Osteocyte (in vitro differentiated cells): ENCODE results near the gene SNX20. TPM values are rescaled to one million over a fixed set of nuclear protein-coding genes. Genes with fewer than 3 reads are reported as not detected.

Experiments used
- DNase-seq: peaks from one replicate; pipeline ENCODE4 v3.0.0; 2021; ENCODE audit warnings: mixed read lengths; ENCODE audit not compliant: unreplicated experiment; ENCODE audit errors: extremely low spot score
- H3K27ac Mint-ChIP-seq: one replicate; pipeline ENCODE4 v1.8.0; 2021; ENCODE audit warnings: mild to moderate bottlenecking, mixed read lengths; ENCODE audit not compliant: unreplicated experiment
- H3K27me3 Mint-ChIP-seq: one replicate; pipeline ENCODE4 v1.8.0; 2021; ENCODE audit warnings: mixed read lengths; ENCODE audit not compliant: unreplicated experiment
- H3K36me3 Mint-ChIP-seq: one replicate; pipeline ENCODE4 v1.8.0; 2021; ENCODE audit warnings: mixed read lengths; ENCODE audit not compliant: unreplicated experiment
- H3K4me1 Mint-ChIP-seq: one replicate; pipeline ENCODE4 v1.8.0; 2021; ENCODE audit warnings: mixed read lengths; ENCODE audit not compliant: unreplicated experiment
- H3K4me3 Mint-ChIP-seq: one replicate; pipeline ENCODE4 v1.8.0; 2021; ENCODE audit warnings: mild to moderate bottlenecking, moderate library complexity, mixed read lengths; ENCODE audit not compliant: unreplicated experiment
- H3K9me3 Mint-ChIP-seq: one replicate; pipeline ENCODE4 v1.8.0; 2021; ENCODE audit warnings: mixed read lengths; ENCODE audit not compliant: unreplicated experiment
- CTCF ChIP-seq: fragments of 200-600 bp; sonication (generic); IDR thresholded peaks from 2 replicates; pipeline ENCODE4 v1.5.0; 2021; ENCODE audit warnings: antibody characterized with exemption, mild to moderate bottlenecking, moderate library complexity
- total RNA-seq: library from RNA; stranded (reverse); gene quantifications from 2 replicates; pipeline ENCODE4 v1.2.1, GENCODE V29; 2021

The SNX20 gene
- total RNA-seq, 1 donor from 2014 or later = not detected

- DNase-seq = no peak
- Mint-ChIP-seq H3K36me3 (no peaks in the 10 kb centered on the region), H3K27ac (no peak overlapping the region)
Observed at GRCh38 chr16:50671644-50672260, 9.4 kb downstream of the SNX20 start.

GRCh38 chr16:50670476-50670875, 10.6 kb downstream of the SNX20 start:
- DNase-seq = no peak
- H3K36me3 Mint-ChIP-seq = no peaks in the 10 kb centered on the region
- H3K4me1 Mint-ChIP-seq = peaks cover under 1% of the 10 kb centered on the region
- peaks cover 11% of the 10 kb centered on the region for H3K9me3 Mint-ChIP-seq
- no peaks in the 10 kb centered on the region for H3K27me3 Mint-ChIP-seq
- no peak overlapping the region for H3K4me3 Mint-ChIP-seq
- no peak for TF ChIP-seq CTCF
- H3K27ac Mint-ChIP-seq = no peak overlapping the region

More at GRCh38 chr16:50671644-50672260, 9.4 kb downstream of the SNX20 start:
- peak; percentile 46 for TF ChIP-seq CTCF
- Mint-ChIP-seq H3K9me3 (peaks cover 11% of the 10 kb centered on the region), H3K4me1 (no peaks in the 10 kb centered on the region), H3K4me3 (no peak overlapping the region), H3K27me3 (no peaks in the 10 kb centered on the region)

GRCh38 chr16:50669741-50670140, 11.4 kb downstream of the SNX20 start:
- Mint-ChIP-seq H3K4me3 (no peak overlapping the region), H3K9me3 (peaks cover 11% of the 10 kb centered on the region), H3K27ac (no peak overlapping the region), H3K36me3 (no peaks in the 10 kb centered on the region), H3K27me3 (no peaks in the 10 kb centered on the region), H3K4me1 (peaks cover 5% of the 10 kb centered on the region)
- no peak for DNase-seq
- TF ChIP-seq CTCF = no peak

- H3K4me3 Mint-ChIP-seq = no peak overlapping the region
Observed at GRCh38 chr16:50668368-50669008, 12.6 kb downstream of the SNX20 start.

More at GRCh38 chr16:50668368-50669008, 12.6 kb downstream of the SNX20 start:
- peaks cover 11% of the 10 kb centered on the region for H3K9me3 Mint-ChIP-seq
- no peak for DNase-seq
- TF ChIP-seq CTCF = no peak
- no peaks in the 10 kb centered on the region for H3K36me3 Mint-ChIP-seq
- peaks cover 5% of the 10 kb centered on the region for H3K4me1 Mint-ChIP-seq
- no peaks in the 10 kb centered on the region for H3K27me3 Mint-ChIP-seq
- H3K27ac Mint-ChIP-seq = no peak overlapping the region
